Mesenchymal stem cell (in vitro differentiated cells and primary cell): Measurements from ENCODE around the gene KCND2.

Source experiments
- DNase-seq: peaks from one replicate; pipeline ENCODE4 v3.0.0-alpha.2; 2013
- H2AFZ ChIP-seq: one replicate; pipeline ENCODE4 v1.6.1; 2013; ENCODE audit warnings: low read depth, mild to moderate bottlenecking, control low read depth, inconsistent platforms, low read length, moderate library complexity
- H2AK5ac ChIP-seq: 2 replicates; pipeline ENCODE4 v1.6.1; 2013; ENCODE audit warnings: low read length, moderate library complexity, mild to moderate bottlenecking, inconsistent platforms; ENCODE audit not compliant: severe bottlenecking
- H2BK120ac ChIP-seq: one replicate; pipeline ENCODE4 v1.6.1; 2013; ENCODE audit warnings: low read depth, mild to moderate bottlenecking, inconsistent platforms, low read length, moderate library complexity
- H2BK12ac ChIP-seq, 2 experiments: one replicate each; pipeline ENCODE4 v1.6.1; 2013; ENCODE audit warnings: inconsistent platforms in 2 of 2, low read length in 2 of 2, mild to moderate bottlenecking in 2 of 2, moderate library complexity in 2 of 2, control low read depth in 1 of 2
- H2BK15ac ChIP-seq: one replicate; pipeline ENCODE4 v1.6.1; 2013; ENCODE audit warnings: mild to moderate bottlenecking, low read depth, inconsistent platforms; ENCODE audit not compliant: poor library complexity, severe bottlenecking
- H2BK5ac ChIP-seq: 2 replicates; pipeline ENCODE4 v1.6.1; 2013; ENCODE audit warnings: low read depth, mild to moderate bottlenecking, low read length, control low read depth, inconsistent platforms; ENCODE audit not compliant: poor library complexity, severe bottlenecking
- H3K14ac ChIP-seq, 2 experiments: one replicate each; pipeline ENCODE4 v1.6.1; 2013; ENCODE audit warnings: inconsistent platforms in 2 of 2, low read length in 2 of 2, control low read depth in 1 of 2, mild to moderate bottlenecking in 1 of 2, moderate library complexity in 1 of 2
- H3K18ac ChIP-seq, 2 experiments: one replicate each; pipeline ENCODE4 v1.6.1; 2013; ENCODE audit warnings: inconsistent platforms in 2 of 2, low read length in 2 of 2, control low read depth in 1 of 2, low read depth in 1 of 2, mild to moderate bottlenecking in 1 of 2
- H3K23ac ChIP-seq, 2 experiments: one replicate each; pipeline ENCODE4 v1.6.1; 2013; ENCODE audit warnings: inconsistent platforms in 2 of 2, low read length in 2 of 2, mild to moderate bottlenecking in 2 of 2, moderate library complexity in 2 of 2, control low read depth in 1 of 2
- H3K27ac ChIP-seq: 2 replicates; pipeline ENCODE4 v1.5.1; 2013; ENCODE audit warnings: mild to moderate bottlenecking, moderate library complexity, low read length, control low read depth, inconsistent platforms; ENCODE audit not compliant: poor library complexity, severe bottlenecking
- H3K27me3 ChIP-seq, 2 experiments: 2 replicates each; pipeline versions ENCODE4 v1.6.1 to v1.7.0; 2013; ENCODE audit warnings: low read length in 2 of 2, mild to moderate bottlenecking in 2 of 2, moderate library complexity in 2 of 2, control low read depth in 1 of 2, inconsistent platforms in 1 of 2; ENCODE audit not compliant: control insufficient read depth in 1 of 2, insufficient read depth in 1 of 2
- H3K36me3 ChIP-seq, 2 experiments: 2 replicates each; pipeline versions ENCODE4 v1.6.1 to v1.7.0; 2013; ENCODE audit warnings: low read length in 2 of 2, control low read depth in 1 of 2, inconsistent platforms in 1 of 2, low read depth in 1 of 2, mild to moderate bottlenecking in 1 of 2; ENCODE audit not compliant: insufficient read depth in 2 of 2, control insufficient read depth in 1 of 2
- H3K4ac ChIP-seq, 2 experiments: one replicate each; pipeline ENCODE4 v1.6.1; 2013; ENCODE audit warnings: inconsistent platforms in 2 of 2, low read length in 2 of 2, mild to moderate bottlenecking in 2 of 2, moderate library complexity in 2 of 2, control low read depth in 1 of 2, low read depth in 1 of 2
- H3K4me1 ChIP-seq: 2 replicates; pipeline ENCODE4 v1.6.1; 2013; ENCODE audit warnings: low read depth, low read length, control low read depth; ENCODE audit not compliant: control insufficient read depth, insufficient read depth
- H3K4me2 ChIP-seq: 2 replicates; pipeline ENCODE4 v1.6.1; 2013; ENCODE audit warnings: low read length, mild to moderate bottlenecking, inconsistent platforms; ENCODE audit not compliant: poor library complexity, severe bottlenecking
- H3K4me3 ChIP-seq, 2 experiments: 2 replicates each; pipeline versions ENCODE4 v1.5.1 to v1.7.0; 2013; ENCODE audit warnings: low read length in 2 of 2, mild to moderate bottlenecking in 2 of 2, control low read depth in 1 of 2, low read depth in 1 of 2; ENCODE audit not compliant: insufficient read depth in 1 of 2
- H3K79me1 ChIP-seq: replicated peaks from 2 replicates; pipeline ENCODE4 v1.6.1; 2013; ENCODE audit warnings: mild to moderate bottlenecking, control low read depth, low read length, inconsistent platforms; ENCODE audit not compliant: poor library complexity, severe bottlenecking
- H3K9ac ChIP-seq: 2 replicates; pipeline ENCODE4 v1.7.0; 2013; ENCODE audit warnings: mild to moderate bottlenecking, low read length, moderate library complexity
- H3K9me3 ChIP-seq: 2 replicates; pipeline ENCODE4 v1.7.0; 2013; ENCODE audit warnings: mild to moderate bottlenecking, low read length; ENCODE audit not compliant: control insufficient read depth
- H4K8ac ChIP-seq: one replicate; pipeline ENCODE4 v1.6.1; 2013; ENCODE audit warnings: inconsistent platforms, mild to moderate bottlenecking, low read length, moderate library complexity
- H4K91ac ChIP-seq: one replicate; pipeline ENCODE4 v1.6.1; 2013; ENCODE audit warnings: mild to moderate bottlenecking, low read length, inconsistent platforms
- WGBS: methylation state at CpG from one replicate; pipeline ENCODE4 v1.1.7; 2013; ENCODE audit warnings: mixed read lengths; 5-methylcytosine and 5-hydroxymethylcytosine counted together

Gene KCND2

DNA sequence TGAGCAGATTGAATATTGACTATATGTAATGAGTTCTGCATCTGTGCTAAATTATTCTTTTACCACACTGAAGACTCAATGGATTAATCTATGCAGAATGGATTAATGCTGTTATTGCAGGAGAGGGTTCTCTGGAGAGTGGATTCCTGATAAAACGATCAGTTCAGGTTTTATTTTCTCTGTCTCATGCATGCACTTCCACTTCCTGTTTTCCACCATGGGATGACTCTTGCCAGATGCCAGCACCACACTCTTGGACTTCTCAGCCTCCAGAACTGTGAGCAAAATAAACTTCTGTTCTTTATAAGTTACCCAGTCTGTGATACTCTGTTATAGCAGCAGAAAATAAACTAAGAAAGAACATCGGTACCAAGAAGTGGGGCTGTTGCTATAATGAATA lies 207.5 kb downstream of the KCND2 start:
- no peak overlapping the region for H3K9ac ChIP-seq
- no peaks in the 10 kb centered on the region for H3K79me1 ChIP-seq
- H3K36me3 ChIP-seq = peaks cover 0 to 4% of the 10 kb centered on the region in 2 experiments
- no peak overlapping the region for H2AFZ ChIP-seq
- H2BK12ac ChIP-seq = no peak overlapping the region
- H2BK15ac ChIP-seq = no peak overlapping the region
- no peak overlapping the region for H4K8ac ChIP-seq
- no peak overlapping the region for H2BK5ac ChIP-seq
- H3K4me3 ChIP-seq = no peak overlapping the region
- no peak overlapping the region for H2AK5ac ChIP-seq
- H3K4me2 ChIP-seq = no peak overlapping the region
- H3K27ac ChIP-seq = no peak overlapping the region
- no peak overlapping the region for H2BK120ac ChIP-seq
- H3K9me3 ChIP-seq = no peaks in the 10 kb centered on the region
- no peak overlapping the region for H4K91ac ChIP-seq
- H3K18ac ChIP-seq = no peak overlapping the region
- no peak overlapping the region for H3K23ac ChIP-seq
- no peak for DNase-seq
- no peak overlapping the region for H3K4ac ChIP-seq
- WGBS = 91% methylated on average over 1 of the region's 2 CpGs
- no peaks in the 10 kb centered on the region for H3K27me3 ChIP-seq
- H3K4me1 ChIP-seq = no peaks in the 10 kb centered on the region
- no peak overlapping the region for H3K14ac ChIP-seq

DNA sequence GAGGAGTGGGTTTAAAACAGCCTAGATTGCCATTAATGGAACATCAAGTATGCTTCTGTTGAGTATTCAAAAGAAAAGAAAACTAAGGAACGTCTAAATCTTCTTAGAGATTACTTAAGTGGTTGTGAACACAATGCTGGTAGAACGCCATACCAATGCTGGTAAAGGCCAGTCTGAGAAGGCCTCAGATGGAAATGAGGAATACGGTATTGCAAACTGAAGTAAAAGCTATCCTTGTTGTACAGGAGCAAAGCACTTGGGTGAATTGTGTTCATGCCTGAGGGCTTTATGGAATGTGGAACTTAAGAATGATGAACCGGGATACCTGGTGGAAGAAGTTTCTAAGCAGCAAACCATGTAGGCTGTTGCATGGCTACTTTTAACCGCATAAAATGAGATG lies 208.0 kb downstream of the KCND2 start:
- H3K27ac ChIP-seq = no peak overlapping the region
- H3K4me3 ChIP-seq = no peak overlapping the region
- no peak overlapping the region for H4K91ac ChIP-seq
- H3K18ac ChIP-seq = no peak overlapping the region
- H3K27me3 ChIP-seq = no peaks in the 10 kb centered on the region
- H3K9me3 ChIP-seq = no peaks in the 10 kb centered on the region
- no peak overlapping the region for H2BK15ac ChIP-seq
- no peak for DNase-seq
- no peak overlapping the region for H2BK12ac ChIP-seq
- H3K14ac ChIP-seq = no peak overlapping the region
- H4K8ac ChIP-seq = no peak overlapping the region
- H3K4me2 ChIP-seq = no peak overlapping the region
- H2AFZ ChIP-seq = no peak overlapping the region
- H3K79me1 ChIP-seq = no peaks in the 10 kb centered on the region
- no peak overlapping the region for H3K23ac ChIP-seq
- no peak overlapping the region for H2AK5ac ChIP-seq
- no peak overlapping the region for H3K9ac ChIP-seq
- H2BK5ac ChIP-seq = no peak overlapping the region
- 87% methylated on average over 5 of the region's 5 CpGs for WGBS
- no peak overlapping the region for H3K4ac ChIP-seq
- H3K4me1 ChIP-seq = no peaks in the 10 kb centered on the region
- peaks cover 0 to 4% of the 10 kb centered on the region in 2 experiments for H3K36me3 ChIP-seq
- H2BK120ac ChIP-seq = no peak overlapping the region

DNA sequence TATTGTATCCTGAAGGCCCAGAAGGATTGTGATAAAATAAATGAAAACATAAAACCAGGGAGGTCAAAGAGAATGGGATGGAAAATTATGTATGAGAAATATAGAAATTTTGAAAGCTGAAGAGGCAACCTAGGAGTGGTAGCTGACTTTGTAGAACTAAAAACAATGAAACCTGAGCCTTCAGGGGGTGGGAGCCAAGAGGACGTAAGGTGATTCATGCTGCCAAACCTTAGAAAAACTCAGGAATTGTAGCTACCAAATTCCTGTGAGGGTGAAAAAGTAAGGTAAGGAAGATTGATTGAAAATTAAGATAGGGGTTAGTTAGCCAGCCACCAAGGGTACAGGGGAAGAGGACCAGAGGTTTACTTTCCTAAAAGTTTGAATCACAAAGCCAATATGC lies 213.2 kb downstream of the KCND2 start:
- H3K4ac ChIP-seq = no peak overlapping the region
- H3K4me2 ChIP-seq = no peak overlapping the region

DNA sequence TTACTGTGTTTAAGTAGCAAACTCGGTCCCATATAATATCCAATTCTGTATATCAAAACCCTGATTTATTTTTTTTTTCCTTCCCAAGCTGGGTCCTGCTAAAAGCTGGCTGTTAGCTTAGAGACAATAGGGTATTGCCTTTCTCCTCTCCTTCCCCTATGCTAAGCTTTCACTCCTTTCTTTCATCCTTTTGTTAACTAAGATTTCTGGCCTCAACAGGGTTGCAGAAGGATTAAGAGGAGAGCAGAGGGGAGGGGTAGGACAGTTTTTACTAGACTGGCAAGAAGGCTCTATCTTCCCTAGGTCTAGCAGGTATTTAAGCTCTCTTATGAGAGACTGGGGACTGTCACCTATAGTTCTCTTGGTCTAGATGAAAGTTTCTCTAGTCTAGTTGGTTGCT lies 229.2 kb downstream of the KCND2 start:
- DNase-seq = no peak
- Histone ChIP-seq H3K14ac (no peak overlapping the region), H4K91ac (no peak overlapping the region), H3K4me2 (no peak overlapping the region), H2AK5ac (no peak overlapping the region), H3K36me3 (no peaks in the 10 kb centered on the region), H3K9ac (no peak overlapping the region), H2BK120ac (no peak overlapping the region), H3K4me1 (no peaks in the 10 kb centered on the region), H3K9me3 (no peaks in the 10 kb centered on the region), H2BK5ac (no peak overlapping the region), H3K79me1 (no peaks in the 10 kb centered on the region), H2BK12ac (no peak overlapping the region), H3K18ac (no peak overlapping the region), H2AFZ (no peak overlapping the region), H4K8ac (no peak overlapping the region), H3K27ac (no peak overlapping the region), H3K4me3 (no peak overlapping the region), H3K4ac (no peak overlapping the region), H3K27me3 (no peaks in the 10 kb centered on the region), H3K23ac (no peak overlapping the region), H2BK15ac (no peak overlapping the region)
- no CpG with 5 or more reads among the region's 1 CpG for WGBS

More for the DNA sequence above, 213.2 kb downstream of the KCND2 start:
- no peak for DNase-seq
- H2AK5ac ChIP-seq = no peak overlapping the region
- no peak overlapping the region for H3K23ac ChIP-seq
- H3K36me3 ChIP-seq = peaks cover 0 to 6% of the 10 kb centered on the region in 2 experiments
- no peaks in the 10 kb centered on the region for H3K9me3 ChIP-seq
- no peak overlapping the region for H3K9ac ChIP-seq
- H2AFZ ChIP-seq = no peak overlapping the region
- no peak overlapping the region for H4K91ac ChIP-seq
- WGBS = 90% methylated on average over 1 of the region's 1 CpG
- no peak overlapping the region for H2BK5ac ChIP-seq
- no peak overlapping the region for H3K18ac ChIP-seq
- H2BK12ac ChIP-seq = no peak overlapping the region
- no peak overlapping the region for H2BK15ac ChIP-seq
- no peaks in the 10 kb centered on the region for H3K4me1 ChIP-seq
- H2BK120ac ChIP-seq = no peak overlapping the region
- no peaks in the 10 kb centered on the region for H3K79me1 ChIP-seq
- no peak overlapping the region for H4K8ac ChIP-seq
- H3K4me3 ChIP-seq = no peak overlapping the region
- no peak overlapping the region for H3K27ac ChIP-seq
- no peak overlapping the region for H3K14ac ChIP-seq
- no peaks in the 10 kb centered on the region for H3K27me3 ChIP-seq
